ENCODE data around the gene ANKRD22. TPM values are rescaled to one million over a fixed set of nuclear protein-coding genes. Genes with fewer than 3 reads are reported as not detected.

The ANKRD22 gene
- total RNA-seq, 2 donors from 2014 or later = 0.29 to 0.73 TPM

DNA sequence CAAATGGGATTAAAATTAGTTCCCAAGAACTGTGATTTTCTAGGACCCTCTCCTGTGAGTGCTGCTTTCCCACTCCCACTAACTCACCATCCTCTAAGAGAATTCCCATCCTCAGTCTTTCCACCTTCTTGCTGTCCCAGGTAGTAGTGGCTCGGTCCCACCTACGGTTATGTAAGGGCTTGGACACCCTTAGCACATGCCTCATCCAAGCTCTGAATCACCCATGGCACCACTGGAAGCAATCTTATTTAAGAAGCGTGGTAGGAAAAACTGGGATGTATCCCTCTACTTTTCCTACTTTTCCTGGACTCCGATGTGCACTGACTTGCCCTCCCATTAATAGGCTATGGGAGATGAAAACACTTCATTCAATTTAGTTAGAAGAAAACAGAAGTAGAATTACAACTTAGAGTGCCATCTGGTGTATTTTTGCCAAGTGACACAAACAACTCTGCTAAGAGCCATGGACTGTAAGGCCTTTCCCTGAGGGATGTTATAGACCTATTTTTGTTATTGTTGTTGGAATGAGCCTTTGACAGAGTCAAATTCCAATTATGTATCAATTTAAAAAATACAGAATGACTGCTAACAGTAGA is 13.7 kb upstream of the ANKRD22 start:
- ATAC-seq (no peak), DNase-seq (ENCODE audit: low spot score) (no peak)
- no peaks in the 10 kb centered on the region for H3K4me1 Mint-ChIP-seq (ENCODE audit: low read depth in 2 of 2)
- H3K4me3 Mint-ChIP-seq = no peak overlapping the region
- no peaks in the 10 kb centered on the region for H3K36me3 Mint-ChIP-seq
- no peaks in the 10 kb centered on the region for H3K9me3 Mint-ChIP-seq
- H3K27me3 Mint-ChIP-seq = peaks cover 5 to 10% of the 10 kb centered on the region in 2 donors
- H3K27ac Mint-ChIP-seq = no peak overlapping the region

- Mint-ChIP-seq H3K36me3 (no peaks in the 10 kb centered on the region), H3K9me3 (no peaks in the 10 kb centered on the region), H3K27ac (no peak overlapping the region), H3K4me1 (ENCODE audit: low read depth in 2 of 2) (no peaks in the 10 kb centered on the region), H3K27me3 (peaks cover 5 to 10% of the 10 kb centered on the region in 2 donors), H3K4me3 (no peak overlapping the region)
- DNase-seq (ENCODE audit: low spot score) (no peak), ATAC-seq (no peak)
These were observed 9.4 kb upstream of the ANKRD22 start for GRCh38 chr10:88861036-88861435.

GRCh38 chr10:88858491-88858890 is 6.8 kb upstream of the ANKRD22 start:
- peaks cover under 1 to 1% of the 10 kb centered on the region in 2 donors for H3K4me1 Mint-ChIP-seq (ENCODE audit: low read depth in 2 of 2)
- H3K9me3 Mint-ChIP-seq = no peaks in the 10 kb centered on the region
- peaks cover 5 to 10% of the 10 kb centered on the region in 2 donors for H3K27me3 Mint-ChIP-seq
- no peak overlapping the region for H3K27ac Mint-ChIP-seq
- no peak for DNase-seq (ENCODE audit: low spot score)
- no peaks in the 10 kb centered on the region for H3K36me3 Mint-ChIP-seq
- no peak for ATAC-seq
- H3K4me3 Mint-ChIP-seq = no peak overlapping the region

DNA sequence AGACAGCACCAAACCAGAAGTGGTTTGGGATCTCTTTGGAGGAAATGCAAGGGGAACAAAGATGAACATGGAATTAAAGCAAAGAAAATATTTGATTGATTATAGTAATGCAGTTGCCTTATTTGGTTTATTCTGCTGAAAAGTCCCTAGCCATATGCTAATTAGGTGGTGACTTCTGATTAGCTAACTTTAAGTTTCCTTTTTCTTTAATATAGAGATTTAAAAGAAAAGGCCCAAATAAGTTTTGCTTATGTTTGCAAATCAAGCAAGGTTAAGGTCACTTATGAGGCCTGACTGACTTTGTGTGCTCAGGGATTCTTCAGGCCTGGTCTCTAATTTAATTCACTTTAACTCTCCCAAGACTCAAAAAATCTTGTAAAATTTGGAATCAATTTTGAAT is 6.2 kb upstream of the ANKRD22 start:
- ATAC-seq = no peak
- no peaks in the 10 kb centered on the region for H3K36me3 Mint-ChIP-seq
- peaks cover 5 to 6% of the 10 kb centered on the region in 2 donors for H3K4me1 Mint-ChIP-seq (ENCODE audit: low read depth in 2 of 2)
- DNase-seq (ENCODE audit: low spot score) = no peak
- H3K4me3 Mint-ChIP-seq = no peak overlapping the region
- no peaks in the 10 kb centered on the region for H3K9me3 Mint-ChIP-seq
- no peak overlapping the region for H3K27ac Mint-ChIP-seq
- peaks cover 3% of the 10 kb centered on the region in 2 donors for H3K27me3 Mint-ChIP-seq

- no peak for ATAC-seq
- Mint-ChIP-seq H3K27me3 (no peaks in the 10 kb centered on the region), H3K4me1 (ENCODE audit: low read depth in 2 of 2) (peaks cover 11 to 14% of the 10 kb centered on the region in 2 donors), H3K9me3 (no peaks in the 10 kb centered on the region), H3K27ac (no peak overlapping the region), H3K4me3 (no peak overlapping the region), H3K36me3 (no peaks in the 10 kb centered on the region)
- DNase-seq (ENCODE audit: low spot score) = no peak
These were observed 3.0 kb upstream of the ANKRD22 start for GRCh38 chr10:88854684-88855083.

GRCh38 chr10:88853155-88853881 is 1.7 kb upstream of the ANKRD22 start:
- no peaks in the 10 kb centered on the region for H3K27me3 Mint-ChIP-seq
- peaks cover 23 to 24% of the 10 kb centered on the region in 2 donors for H3K4me1 Mint-ChIP-seq (ENCODE audit: low read depth in 2 of 2)
- DNase-seq (ENCODE audit: low spot score) (no peak), ATAC-seq (no peak)
- H3K27ac Mint-ChIP-seq = no peak overlapping the region
- H3K9me3 Mint-ChIP-seq = no peaks in the 10 kb centered on the region
- no peaks in the 10 kb centered on the region for H3K36me3 Mint-ChIP-seq
- no peak overlapping the region for H3K4me3 Mint-ChIP-seq

GRCh38 chr10:88852327-88852726 is 683 bp upstream of the ANKRD22 start:
- no peak overlapping the region for H3K4me3 Mint-ChIP-seq
- no peaks in the 10 kb centered on the region for H3K27me3 Mint-ChIP-seq
- H3K9me3 Mint-ChIP-seq = no peaks in the 10 kb centered on the region
- H3K36me3 Mint-ChIP-seq = no peaks in the 10 kb centered on the region
- H3K27ac Mint-ChIP-seq = no peak overlapping the region
- H3K4me1 Mint-ChIP-seq (ENCODE audit: low read depth in 2 of 2) = peaks cover 25 to 31% of the 10 kb centered on the region in 2 donors
- no peak for ATAC-seq
- DNase-seq (ENCODE audit: low spot score) = no peak

DNA sequence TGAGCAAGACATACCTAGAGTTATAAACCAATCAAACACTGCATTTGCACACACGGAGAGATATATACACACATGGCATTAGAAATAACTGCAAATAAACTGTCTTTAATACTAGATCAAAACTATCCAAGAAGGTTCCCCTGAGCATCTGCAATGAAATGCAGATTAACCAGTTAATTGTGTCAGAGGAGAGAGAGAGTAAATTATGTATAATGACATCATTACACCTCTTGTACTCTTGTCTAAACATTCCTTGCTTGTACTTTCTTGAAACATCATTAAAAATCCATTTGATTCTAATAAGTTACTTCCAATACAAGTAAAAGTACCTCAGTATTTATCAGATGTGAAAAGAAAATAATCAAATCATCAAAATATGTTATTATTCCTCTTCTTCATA is 932 bp downstream of the ANKRD22 start:
- no peaks in the 10 kb centered on the region for H3K9me3 Mint-ChIP-seq
- no peak for DNase-seq (ENCODE audit: low spot score)
- H3K4me3 Mint-ChIP-seq = no peak overlapping the region
- peaks cover 25 to 31% of the 10 kb centered on the region in 2 donors for H3K4me1 Mint-ChIP-seq (ENCODE audit: low read depth in 2 of 2)
- ATAC-seq = no peak
- H3K36me3 Mint-ChIP-seq = no peaks in the 10 kb centered on the region
- peaks cover 0 to 4% of the 10 kb centered on the region in 2 donors for H3K27me3 Mint-ChIP-seq
- no peak overlapping the region for H3K27ac Mint-ChIP-seq

DNA sequence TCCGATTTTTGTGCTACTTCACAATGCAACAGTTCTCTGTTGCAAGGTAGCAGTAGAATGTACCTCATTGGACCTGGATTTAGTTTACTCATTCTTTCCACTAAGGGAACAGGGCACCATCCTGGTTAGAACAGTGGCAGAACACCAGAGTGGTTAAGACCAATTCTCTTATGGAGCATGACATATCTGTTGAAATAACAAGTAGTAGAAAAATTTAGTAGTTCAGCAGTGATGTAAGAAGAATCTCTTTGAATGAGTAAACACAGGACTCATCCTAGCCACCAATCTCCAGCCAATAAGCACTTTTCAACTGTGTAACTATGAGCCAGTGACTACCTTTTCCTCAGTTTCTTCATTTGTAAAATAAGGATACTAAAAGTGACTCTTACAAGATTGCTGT is 2.4 kb downstream of the ANKRD22 start:
- Mint-ChIP-seq H3K27ac (peak overlapping the region; percentile 73 to 82), H3K4me1 (ENCODE audit: low read depth in 2 of 2) (peaks cover 25 to 31% of the 10 kb centered on the region in 2 donors), H3K27me3 (peaks cover 4 to 14% of the 10 kb centered on the region in 2 donors), H3K36me3 (no peaks in the 10 kb centered on the region), H3K9me3 (no peaks in the 10 kb centered on the region), H3K4me3 (peak overlapping the region; percentile 74)
- ATAC-seq (peak; percentile 75 to 81), DNase-seq (ENCODE audit: low spot score) (no peak)

- ATAC-seq (peak; percentile 69 to 79), DNase-seq (ENCODE audit: low spot score) (no peak)
- Mint-ChIP-seq H3K36me3 (no peaks in the 10 kb centered on the region), H3K4me1 (ENCODE audit: low read depth in 2 of 2) (peaks cover 25 to 30% of the 10 kb centered on the region in 2 donors), H3K27ac (peak overlapping the region; percentile 73 to 82), H3K9me3 (no peaks in the 10 kb centered on the region), H3K4me3 (peak overlapping the region; percentile 74), H3K27me3 (peaks cover 6 to 20% of the 10 kb centered on the region in 2 donors)
These were observed 3.1 kb downstream of the ANKRD22 start for GRCh38 chr10:88848499-88848898.

DNA sequence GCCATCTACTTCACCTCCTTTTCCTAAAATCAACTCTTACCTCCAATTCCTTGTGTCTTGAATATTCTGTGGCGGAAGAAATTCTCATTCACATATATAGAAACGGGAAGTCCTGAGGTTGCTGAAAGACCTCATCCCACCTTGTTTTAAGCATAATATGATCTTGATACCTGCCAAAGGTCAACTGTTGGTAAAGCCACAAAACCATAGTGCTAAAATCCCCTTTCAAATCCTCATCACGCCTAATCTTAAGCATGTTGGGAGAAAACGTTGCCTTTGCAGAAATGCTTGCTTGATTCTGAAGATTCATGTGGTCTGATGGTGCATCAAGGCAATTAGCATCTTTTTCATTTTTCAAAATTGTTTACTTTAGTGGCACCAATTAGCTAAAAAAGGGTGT is 8.5 kb downstream of the ANKRD22 start:
- peaks cover 7 to 10% of the 10 kb centered on the region in 2 donors for H3K4me1 Mint-ChIP-seq (ENCODE audit: low read depth in 2 of 2)
- H3K36me3 Mint-ChIP-seq = no peaks in the 10 kb centered on the region
- ATAC-seq (no peak), DNase-seq (ENCODE audit: low spot score) (no peak)
- H3K9me3 Mint-ChIP-seq = no peaks in the 10 kb centered on the region
- no peak overlapping the region for H3K4me3 Mint-ChIP-seq
- no peak overlapping the region for H3K27ac Mint-ChIP-seq
- H3K27me3 Mint-ChIP-seq = peaks cover 6 to 20% of the 10 kb centered on the region in 2 donors

GRCh38 chr10:88841316-88842111 is 10.1 kb downstream of the ANKRD22 start:
- H3K4me3 Mint-ChIP-seq = no peak overlapping the region
- H3K27me3 Mint-ChIP-seq = peaks cover 6 to 20% of the 10 kb centered on the region in 2 donors
- H3K9me3 Mint-ChIP-seq = no peaks in the 10 kb centered on the region
- H3K4me1 Mint-ChIP-seq (ENCODE audit: low read depth in 2 of 2) = peaks cover 0 to 10% of the 10 kb centered on the region in 2 donors
- ATAC-seq = no peak
- no peak for DNase-seq (ENCODE audit: low spot score)
- no peak overlapping the region for H3K27ac Mint-ChIP-seq
- H3K36me3 Mint-ChIP-seq = no peaks in the 10 kb centered on the region

DNA sequence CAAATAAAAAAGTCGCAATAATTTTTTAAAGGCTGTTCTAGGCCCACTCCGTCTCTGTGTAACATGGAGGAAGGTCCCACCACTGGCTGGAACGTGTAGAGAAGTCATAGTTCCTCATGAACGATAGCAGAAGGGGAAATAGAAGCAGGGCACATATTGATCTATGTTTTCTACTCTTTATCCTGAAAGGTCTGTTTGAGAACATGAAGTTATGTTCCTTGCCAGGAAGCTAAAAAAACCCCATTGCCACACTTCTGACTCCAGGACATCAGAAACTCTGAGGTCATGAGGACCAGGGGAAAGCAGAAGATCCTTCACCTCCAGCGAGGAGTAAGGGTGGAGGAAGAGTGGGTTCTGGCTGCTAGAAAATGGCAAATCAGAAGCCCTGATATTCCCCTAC is 10.8 kb downstream of the ANKRD22 start:
- H3K27ac Mint-ChIP-seq = no peak overlapping the region
- ATAC-seq (no peak), DNase-seq (ENCODE audit: low spot score) (no peak)
- no peaks in the 10 kb centered on the region for H3K9me3 Mint-ChIP-seq
- H3K36me3 Mint-ChIP-seq = no peaks in the 10 kb centered on the region
- H3K27me3 Mint-ChIP-seq = peaks cover 6 to 17% of the 10 kb centered on the region in 2 donors
- no peak overlapping the region for H3K4me3 Mint-ChIP-seq
- H3K4me1 Mint-ChIP-seq (ENCODE audit: low read depth in 2 of 2) = peaks cover 0 to 10% of the 10 kb centered on the region in 2 donors

DNA sequence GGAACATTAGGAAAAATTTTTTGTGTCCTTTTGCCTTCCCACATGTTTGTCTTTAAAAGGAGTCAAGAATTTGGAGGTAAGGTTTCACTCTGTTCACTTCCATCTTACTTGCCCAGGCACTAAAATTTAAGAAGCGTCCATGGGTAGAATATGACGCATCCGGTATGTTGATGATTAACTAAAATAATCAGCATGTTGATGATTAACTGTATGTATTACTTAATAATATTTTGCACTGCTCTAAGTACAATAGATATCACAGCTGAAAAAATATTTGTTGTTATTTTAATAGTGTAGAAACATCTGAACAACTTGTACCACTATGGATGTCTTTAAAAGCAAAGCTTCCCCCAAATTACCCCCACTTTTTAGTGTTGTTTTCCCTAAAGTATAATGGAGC is 11.5 kb downstream of the ANKRD22 start:
- ATAC-seq = no peak
- no peaks in the 10 kb centered on the region for H3K36me3 Mint-ChIP-seq
- H3K9me3 Mint-ChIP-seq = no peaks in the 10 kb centered on the region
- no peak overlapping the region for H3K4me3 Mint-ChIP-seq
- H3K27ac Mint-ChIP-seq = no peak overlapping the region
- H3K27me3 Mint-ChIP-seq = peaks cover 3 to 9% of the 10 kb centered on the region in 2 donors
- DNase-seq (ENCODE audit: low spot score) = no peak
- H3K4me1 Mint-ChIP-seq (ENCODE audit: low read depth in 2 of 2) = peaks cover 0 to 10% of the 10 kb centered on the region in 2 donors
